ENCODE measurements around the gene ZNF512.
"Not testable (repeated sequence)": the region's sequence is repeated elsewhere in the genome, so short reads cannot be mapped to it uniquely, and the experiment has no call there.

The ZNF512 gene, protein sequence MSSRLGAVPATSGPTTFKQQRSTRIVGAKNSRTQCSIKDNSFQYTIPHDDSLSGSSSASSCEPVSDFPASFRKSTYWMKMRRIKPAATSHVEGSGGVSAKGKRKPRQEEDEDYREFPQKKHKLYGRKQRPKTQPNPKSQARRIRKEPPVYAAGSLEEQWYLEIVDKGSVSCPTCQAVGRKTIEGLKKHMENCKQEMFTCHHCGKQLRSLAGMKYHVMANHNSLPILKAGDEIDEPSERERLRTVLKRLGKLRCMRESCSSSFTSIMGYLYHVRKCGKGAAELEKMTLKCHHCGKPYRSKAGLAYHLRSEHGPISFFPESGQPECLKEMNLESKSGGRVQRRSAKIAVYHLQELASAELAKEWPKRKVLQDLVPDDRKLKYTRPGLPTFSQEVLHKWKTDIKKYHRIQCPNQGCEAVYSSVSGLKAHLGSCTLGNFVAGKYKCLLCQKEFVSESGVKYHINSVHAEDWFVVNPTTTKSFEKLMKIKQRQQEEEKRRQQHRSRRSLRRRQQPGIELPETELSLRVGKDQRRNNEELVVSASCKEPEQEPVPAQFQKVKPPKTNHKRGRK

DNA sequence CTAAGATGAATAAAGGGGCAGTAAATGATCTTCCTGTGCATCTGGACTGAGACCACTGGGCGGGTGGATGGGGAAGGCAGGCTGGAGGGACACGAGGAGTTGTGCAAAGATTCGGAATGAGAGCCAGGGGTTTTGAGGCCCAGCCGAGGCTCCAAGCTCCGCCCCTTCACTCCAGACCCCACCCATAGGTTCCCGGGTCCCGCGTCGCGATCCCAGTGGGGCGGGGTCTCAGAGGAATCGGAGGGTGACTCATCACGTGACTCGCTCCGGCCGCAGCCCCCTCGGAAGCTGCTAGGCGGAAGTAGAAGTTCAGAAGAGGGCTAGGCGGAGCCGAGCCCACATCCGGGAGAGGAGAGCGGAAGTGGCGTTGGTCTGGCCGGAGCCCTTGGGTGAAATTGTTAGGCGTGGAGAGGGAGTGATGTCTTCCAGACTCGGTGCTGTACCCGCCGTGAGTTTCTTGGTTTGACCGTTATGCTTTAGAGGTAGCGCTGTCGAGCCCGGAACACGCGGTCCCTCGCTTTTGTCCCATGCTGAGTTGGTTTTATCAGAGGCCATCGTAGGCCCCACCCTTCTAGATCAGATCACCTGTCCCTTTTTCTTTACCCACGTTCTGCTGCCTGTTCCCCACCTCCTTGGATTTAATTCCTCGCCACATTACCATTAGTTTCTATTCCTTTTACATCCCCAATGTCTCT, at the start of gene ZNF512:
TSS of gene ZNF512 (plus strand) at position 348 of the 695 bp plus-strand sequence. CDS start at position 419, 71 bp downstream.
- peak; percentile 41 to 66 for DNase-seq (ENCODE audit: low read depth in 2 of 2, low spot score in 1 of 2)

DNA sequence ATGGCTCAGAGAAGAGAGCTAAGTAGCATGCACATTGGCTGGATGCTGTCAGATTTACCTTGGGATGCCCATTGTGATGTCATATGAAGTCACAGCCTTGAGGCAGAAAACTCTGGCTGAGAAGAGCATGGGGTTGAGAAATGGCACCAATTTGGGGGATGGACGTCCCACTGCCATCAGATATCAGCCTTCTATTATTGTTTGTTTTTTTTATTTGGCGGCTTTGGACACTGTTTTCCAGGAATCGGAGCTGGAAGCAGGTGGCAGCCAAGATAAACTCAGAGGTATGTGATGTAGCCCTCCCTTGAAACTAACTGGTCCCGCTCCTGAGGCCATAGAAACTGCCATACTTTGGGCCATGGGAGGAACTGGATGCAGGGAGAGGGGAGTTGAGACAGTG, 45.6 kb upstream of the ZNF512 start:
- no peak for DNase-seq (ENCODE audit: low read depth in 2 of 2, low spot score in 1 of 2)

DNA sequence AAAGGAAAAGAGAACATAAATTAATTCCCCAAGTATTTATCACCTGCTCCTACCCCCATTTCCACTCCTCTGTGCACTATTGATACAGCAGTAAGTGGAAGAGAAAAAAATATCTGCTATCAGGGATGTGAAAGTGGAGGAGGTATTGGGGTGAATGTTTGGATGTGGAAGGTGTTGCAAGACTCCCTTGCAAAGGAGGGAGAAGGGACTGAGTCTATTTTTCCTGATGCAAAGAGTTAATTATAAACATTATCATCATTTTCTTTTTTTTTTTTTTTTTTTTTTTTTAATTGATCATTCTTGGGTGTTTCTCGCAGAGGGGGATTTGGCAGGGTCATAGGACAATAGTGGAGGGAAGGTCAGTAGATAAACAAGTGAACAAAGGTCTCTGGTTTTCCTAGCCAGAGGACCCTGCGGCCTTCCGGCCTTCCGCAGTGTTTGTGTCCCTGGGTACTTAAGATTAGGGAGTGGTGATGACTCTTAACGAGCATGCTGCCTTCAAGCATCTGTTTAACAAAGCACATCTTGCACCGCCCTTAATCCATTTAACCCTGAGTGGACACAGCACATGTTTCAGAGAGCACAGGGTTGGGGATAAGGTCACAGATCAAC, 43.9 kb upstream of the ZNF512 start:
- DNase-seq (ENCODE audit: low read depth in 2 of 2, low spot score in 1 of 2), result not testable (repeated sequence)

DNA sequence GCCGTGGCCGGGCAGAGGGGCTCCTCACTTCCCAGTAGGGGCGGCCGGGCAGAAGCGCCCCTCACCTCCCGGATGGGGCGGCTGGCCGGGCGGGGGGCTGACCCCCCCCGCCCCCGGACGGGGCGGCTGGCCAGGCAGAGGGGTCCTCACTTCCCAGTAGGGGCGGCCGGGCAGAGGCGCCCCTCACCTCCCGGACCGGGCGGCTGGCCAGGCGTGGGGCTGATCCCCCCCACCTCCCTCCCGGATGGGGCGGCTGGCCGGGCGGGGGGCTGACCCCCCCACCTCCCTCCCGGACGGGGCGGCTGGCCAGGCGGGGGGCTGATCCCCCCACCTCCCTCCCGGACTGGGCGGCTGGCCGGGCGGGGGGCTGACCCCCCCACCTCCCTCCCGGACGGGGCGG, 43.2 kb upstream of the ZNF512 start:
- not testable (repeated sequence) for DNase-seq (ENCODE audit: low read depth in 2 of 2, low spot score in 1 of 2)

DNA sequence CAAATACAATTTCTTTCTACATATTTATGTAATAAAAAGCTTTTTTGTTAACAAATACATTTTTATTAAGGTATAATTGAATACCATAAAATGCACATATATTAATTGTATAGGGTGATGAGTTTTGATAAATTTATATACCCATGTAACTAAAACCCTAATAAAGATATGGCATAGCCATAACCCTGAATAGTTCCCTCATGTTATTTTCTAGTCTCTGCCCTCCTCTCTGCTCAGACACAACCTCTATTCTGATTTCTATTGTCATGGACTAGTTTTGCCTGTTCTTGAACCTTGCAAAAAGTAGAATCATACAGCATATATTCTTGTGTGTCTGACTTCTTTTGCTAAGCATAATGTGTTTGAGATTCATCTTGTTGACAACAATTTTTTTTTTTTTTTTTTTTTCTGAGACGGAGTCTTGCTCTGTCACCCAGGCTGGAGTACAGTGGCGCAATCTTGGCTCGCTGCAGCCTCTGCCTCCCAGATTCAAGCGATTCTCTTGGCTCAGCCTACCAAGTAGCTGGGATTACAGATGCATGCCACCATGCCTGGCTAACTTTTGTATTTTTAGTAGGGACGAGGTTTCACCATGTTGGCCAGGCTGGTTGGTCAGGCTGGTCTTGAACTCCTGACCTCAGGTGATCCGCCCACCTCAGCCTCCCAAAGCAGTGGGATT, 38.6 kb upstream of the ZNF512 start:
- DNase-seq (ENCODE audit: low read depth in 2 of 2, low spot score in 1 of 2), result no peak

DNA sequence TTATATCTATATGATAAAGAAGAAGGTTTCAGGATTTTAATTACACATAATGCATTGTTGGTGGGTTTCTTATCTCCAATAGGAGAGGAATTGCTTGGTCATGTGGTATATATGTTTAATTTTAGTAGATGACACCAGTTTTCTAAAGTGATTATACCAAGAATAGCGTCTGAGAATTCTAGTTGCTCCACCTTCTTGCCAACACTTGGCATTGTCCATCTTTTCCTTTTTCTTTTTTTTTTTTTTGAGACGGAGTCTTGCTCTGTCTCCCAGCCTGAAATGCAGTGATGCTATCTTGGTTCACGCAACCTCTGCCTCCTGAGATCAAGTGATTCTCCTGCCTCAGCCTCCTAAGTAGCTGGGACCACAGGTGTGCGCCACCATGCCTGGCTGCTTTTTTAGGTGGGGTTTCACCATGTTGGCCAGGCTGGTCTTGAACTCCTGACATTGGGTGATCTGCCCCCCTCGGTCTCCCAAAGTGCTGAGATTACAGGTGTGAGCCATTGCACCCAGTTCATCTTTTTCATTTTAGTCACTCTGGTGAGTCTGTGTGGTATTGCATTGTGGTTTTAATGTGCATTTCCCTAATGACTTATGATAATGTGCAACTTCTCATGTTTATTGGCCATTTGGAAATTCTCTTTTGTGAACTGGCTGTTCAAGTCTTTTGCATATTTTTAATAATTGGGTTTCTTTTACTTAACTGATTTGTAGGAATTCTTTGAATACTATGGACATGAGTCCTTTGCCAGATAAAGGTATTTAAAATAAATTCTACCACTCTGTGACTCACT, 37.3 kb upstream of the ZNF512 start:
- DNase-seq (ENCODE audit: low read depth in 2 of 2, low spot score in 1 of 2), result no peak

DNA sequence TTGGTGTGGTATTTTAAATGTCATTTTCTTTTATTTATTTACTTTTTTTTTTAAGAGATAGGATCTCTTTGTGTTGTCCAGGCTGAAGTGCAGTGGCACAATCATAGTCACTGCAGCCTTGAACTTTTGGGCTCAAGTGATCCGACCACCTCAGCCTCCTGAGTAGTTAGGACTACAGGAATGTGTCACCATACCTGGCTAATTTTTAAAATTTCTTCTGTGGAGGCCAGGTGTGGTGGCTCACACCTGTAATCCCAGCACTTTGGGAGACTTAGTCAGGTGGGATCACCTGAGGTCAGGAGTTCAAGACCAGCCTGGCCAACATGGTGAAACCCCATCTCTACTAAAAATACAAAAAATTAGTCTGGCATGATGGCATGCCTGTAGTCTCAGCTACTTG, 33.5 kb upstream of the ZNF512 start:
- DNase-seq (ENCODE audit: low read depth in 2 of 2, low spot score in 1 of 2), result no peak

DNA sequence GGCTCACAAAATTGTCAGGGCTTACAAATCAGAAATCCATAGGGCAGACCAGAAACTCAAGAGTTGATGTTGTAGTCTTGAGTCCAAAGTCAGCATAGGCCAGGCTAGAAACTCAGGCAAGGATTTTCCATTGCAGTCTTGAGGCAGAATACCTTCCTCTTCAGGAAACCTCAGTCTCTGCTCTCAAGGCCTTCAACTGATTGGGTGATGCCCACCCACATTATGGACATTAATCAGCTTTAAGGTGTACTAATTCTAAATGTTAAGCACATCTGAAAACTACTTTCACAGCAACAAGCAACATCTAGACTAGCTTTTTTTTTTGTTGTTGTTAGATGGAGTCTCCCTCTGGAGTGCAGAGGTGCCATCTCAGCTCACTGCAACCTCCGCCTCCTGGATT, 31.3 kb upstream of the ZNF512 start:
- no peak for DNase-seq (ENCODE audit: low read depth in 2 of 2, low spot score in 1 of 2)

DNA sequence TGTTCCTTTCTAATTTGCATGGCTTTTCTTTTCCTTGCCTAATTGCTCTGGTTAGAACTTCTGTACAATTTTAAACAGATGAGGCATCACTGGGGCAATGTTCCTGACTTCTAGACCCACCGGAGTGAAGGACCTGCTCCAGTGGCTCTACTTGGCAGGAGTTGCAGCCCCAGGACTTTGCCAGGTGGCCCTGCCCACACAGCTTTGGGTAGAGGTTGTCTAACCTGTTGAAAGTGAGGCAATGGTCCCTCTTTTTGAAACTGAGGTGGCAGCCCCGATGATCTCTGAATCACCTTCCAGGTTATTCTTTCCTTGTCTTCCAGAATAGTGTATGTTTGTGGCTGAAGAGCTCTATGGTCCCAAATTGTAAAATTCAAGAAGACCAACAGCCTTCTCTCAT, 29.9 kb upstream of the ZNF512 start:
- DNase-seq (ENCODE audit: low read depth in 2 of 2, low spot score in 1 of 2), result no peak

DNA sequence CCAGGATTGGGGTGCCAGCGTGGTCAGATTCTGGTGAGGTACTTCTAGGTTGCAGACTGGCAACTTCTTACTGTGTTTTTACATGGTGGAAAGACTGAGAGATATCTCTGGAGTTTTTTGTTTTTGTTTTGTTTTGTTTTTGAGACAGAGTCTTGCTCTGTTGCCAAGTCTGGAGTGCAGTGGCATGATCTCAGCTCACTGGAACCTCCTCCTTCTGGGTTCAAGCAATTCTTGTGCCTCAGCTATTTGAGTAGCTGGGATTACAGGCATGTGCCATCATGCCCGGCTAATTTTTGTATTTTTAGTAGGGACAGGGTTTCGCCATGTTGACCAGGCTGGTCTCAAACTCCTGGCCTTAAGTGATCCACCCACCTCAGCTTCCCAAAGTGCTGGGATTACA, 28.4 kb upstream of the ZNF512 start:
- not testable (repeated sequence) for DNase-seq (ENCODE audit: low read depth in 2 of 2, low spot score in 1 of 2)

DNA sequence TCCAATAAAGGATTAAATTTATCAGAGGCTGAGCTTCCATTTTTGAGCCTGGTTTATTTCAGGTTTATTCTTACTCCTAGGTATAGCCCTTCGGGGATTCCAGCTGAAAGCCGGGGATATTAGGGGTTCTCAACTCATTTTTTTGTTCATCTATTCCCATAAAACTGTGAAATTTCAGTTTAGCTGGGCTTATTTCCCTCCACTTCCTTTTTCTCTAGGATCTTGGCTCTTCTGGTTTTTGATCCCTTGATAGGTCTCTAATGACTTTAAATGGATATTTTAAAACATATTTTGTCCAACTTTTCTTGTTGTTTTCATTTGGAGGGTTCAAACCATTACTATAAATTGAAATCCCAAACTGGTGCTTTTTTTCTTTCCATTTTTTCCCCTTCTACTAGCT, 23.6 kb upstream of the ZNF512 start:
- no peak for DNase-seq (ENCODE audit: low read depth in 2 of 2, low spot score in 1 of 2)

DNA sequence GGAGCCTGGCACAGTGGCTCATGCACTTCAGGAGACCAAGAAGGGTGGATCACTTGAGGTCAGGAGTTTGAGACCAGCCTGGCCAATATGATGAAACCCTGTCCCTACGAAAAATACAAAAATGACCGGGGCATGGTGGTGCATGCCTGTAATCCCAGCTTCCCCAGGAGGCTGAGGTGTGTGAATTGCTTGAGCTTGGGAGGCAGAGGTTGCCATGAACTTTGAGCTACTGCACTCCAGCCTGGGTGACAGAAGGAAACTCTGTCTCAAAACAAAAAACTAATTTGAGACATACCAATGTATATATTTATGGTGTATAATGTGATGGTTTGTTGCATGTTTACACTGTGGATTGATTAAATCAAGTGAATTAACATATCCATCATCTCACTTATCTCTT, 21.8 kb upstream of the ZNF512 start:
- no peak for DNase-seq (ENCODE audit: low read depth in 2 of 2, low spot score in 1 of 2)

DNA sequence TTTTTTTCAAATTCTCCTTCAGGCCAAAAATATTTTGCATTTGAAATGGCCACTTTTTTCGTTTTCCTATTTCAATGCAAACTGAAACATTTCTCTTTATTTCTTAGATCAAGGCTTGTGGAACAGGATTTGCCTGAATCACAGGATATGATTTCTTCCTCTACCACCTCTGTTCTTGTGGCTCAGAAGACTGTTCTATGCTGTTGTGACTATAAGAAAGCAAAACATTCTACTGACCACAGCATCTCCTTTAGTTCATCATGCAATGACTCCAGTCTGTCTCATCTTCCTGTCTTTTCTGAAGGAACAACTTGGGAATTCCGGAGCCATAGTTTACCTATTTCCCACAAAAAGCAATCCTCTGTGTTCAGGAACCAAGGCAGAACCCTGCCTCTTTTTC, 16.2 kb upstream of the ZNF512 start:
- DNase-seq (ENCODE audit: low read depth in 2 of 2, low spot score in 1 of 2), result no peak

DNA sequence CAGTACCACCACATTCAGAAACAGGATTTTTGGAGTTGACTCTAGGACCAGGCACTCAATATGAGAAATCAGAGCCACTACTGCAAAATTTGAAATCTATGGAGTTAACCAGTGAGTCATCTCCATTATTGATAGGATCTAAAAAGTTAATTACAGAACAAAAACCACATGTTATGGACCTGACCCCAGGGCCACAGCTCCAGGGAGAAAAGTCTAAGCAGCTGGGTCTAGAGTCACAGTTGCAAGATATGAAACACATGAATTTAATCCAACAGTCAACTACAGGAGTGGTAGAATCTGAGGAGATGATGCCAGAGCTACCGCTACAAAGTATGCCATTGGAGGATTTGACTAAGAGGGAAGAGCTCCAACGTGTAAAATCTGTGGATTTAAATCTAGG, 13.4 kb upstream of the ZNF512 start:
- no peak for DNase-seq (ENCODE audit: low read depth in 2 of 2, low spot score in 1 of 2)

DNA sequence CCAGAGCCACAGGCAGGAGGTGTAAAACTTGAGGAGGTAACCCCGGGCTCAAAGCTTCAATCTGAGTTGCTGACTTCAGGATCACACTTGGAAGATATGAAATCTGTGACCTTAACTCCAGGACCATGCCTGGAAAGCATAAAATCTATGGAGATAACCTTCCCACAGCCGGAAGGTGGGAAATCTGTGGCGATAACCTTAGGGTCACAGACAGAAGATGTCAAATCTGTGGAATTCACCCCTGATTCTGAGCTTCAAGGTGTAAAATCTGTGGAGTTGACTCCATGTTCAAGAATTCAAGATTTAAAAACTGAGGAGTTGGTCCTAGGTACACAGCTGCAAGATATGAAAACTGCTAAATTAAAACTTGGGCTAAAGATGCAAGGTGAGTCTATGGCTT, 11.6 kb upstream of the ZNF512 start:
- no peak for DNase-seq (ENCODE audit: low read depth in 2 of 2, low spot score in 1 of 2)

DNA sequence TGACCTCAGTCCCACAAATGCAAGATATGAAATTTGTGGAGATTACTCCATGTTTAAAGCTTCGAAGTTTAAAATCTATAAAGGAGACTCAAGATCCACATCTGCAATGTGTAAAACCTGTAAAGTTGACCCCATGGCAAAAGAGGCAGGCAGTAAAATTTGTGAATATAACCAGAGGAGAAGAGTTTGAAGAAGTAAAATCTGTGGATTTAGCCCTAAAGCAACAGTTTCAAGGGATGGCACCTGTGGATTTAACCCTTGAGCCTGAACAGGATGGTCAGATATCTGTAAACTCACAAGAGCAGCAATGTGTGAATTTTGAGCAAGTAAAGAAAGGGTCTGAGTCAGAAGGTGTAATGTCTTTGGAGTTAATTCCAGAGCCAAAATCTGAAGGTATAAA, 11.2 kb upstream of the ZNF512 start:
- no peak for DNase-seq (ENCODE audit: low read depth in 2 of 2, low spot score in 1 of 2)

DNA sequence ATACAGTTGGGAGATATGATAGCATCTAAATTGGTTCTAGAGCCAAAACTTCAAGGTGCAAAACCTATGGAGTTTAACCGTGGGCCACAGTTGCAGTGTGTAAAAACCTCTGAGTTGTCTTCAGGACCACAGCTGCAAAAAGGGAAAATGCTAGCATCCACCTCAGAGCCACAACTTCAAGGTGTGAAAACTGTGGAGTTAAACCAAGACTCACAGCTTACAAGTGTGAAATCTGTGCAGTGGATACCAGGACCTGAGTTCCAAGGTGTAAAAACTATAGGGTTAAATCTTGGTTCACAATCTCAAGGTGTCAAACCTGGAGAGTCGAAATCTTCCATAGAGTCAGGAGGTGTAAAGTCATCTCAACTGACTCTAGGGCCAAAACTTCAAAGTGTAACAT, 10.4 kb upstream of the ZNF512 start:
- no peak for DNase-seq (ENCODE audit: low read depth in 2 of 2, low spot score in 1 of 2)

DNA sequence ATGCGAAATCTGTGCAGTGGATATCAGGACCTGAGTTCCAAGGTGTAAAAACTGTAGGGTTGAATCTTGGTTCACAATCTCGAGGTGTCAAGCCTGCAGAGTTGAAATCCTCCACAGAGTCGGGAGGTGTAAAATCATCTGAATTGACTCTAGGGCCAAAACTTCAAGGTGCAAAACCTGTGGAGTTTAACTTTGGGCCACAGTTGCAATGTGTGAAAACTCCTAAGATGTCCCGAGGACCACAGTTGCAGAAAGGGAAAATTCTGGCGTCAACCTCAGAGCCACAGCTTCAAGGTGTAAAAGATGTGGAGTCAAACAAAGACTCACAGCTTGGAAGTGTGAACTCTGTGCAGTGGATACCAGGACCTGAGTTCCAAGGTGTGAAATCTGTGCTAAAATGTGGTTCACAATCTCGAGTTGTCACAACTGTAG, 9.8 kb upstream of the ZNF512 start:
- DNase-seq (ENCODE audit: low read depth in 2 of 2, low spot score in 1 of 2), result no peak

DNA sequence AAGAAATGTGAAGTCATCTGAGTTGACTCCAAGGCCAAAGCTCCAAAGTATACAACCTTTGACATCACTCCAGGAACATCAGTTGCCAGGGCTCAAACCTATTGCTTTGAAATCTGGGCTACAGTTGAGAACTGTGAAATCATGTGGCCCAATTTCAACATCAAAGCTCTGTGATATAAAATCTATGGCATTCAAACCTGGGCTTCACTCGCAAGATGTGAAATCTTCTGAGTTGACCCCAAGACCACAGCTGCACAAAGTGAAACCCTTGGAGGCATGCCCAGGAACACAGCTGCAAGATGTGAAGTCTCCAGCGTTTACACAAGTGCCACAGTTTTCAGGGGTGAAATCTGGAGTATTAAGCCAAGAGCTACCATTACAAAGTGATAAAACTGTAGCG, 9.4 kb upstream of the ZNF512 start:
- no peak for DNase-seq (ENCODE audit: low read depth in 2 of 2, low spot score in 1 of 2)

DNA sequence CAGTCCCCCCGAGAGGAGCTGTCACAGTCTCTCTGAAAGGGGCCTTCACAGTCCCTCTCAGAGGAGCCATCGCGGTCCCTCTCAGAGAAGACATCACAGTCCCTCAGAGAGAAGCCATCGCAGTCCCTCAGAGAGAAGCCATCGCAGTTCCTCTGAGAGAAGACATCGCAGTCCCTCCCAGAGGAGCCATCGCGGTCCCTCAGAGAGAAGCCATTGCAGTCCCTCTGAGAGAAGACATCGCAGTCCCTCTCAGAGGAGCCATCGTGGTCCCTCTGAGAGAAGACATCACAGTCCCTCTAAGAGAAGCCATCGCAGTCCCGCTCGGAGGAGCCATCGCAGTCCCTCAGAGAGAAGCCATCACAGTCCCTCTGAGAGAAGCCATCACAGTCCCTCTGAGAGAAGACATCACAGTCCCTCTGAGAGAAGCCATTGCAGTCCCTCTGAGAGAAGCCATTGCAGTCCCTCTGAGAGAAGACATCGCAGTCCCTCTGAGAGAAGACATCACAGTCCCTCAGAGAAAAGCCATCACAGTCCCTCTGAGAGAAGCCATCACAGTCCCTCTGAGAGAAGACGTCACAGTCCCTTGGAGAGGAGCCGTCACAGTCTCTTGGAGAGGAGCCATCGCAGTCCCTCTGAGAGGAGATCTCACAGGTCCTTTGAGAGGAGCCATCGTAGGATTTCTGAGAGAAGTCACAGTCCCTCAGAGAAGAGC, 1.3 kb upstream of the ZNF512 start:
- no peak for DNase-seq (ENCODE audit: low read depth in 2 of 2, low spot score in 1 of 2)
